NCI-H1694 treated with DMSO at 0.1 percent for 48 hours (cell line): Measurements from ENCODE around the gene CC2D1A.

Source experiments
- DNase-seq: peaks from one replicate; lab custom pipeline; 2025; lab: John Stamatoyannopoulos, UW

The CC2D1A gene

GRCh38 chr19:13877303-13877702, 28.7 kb upstream of the CC2D1A start:
- DNase-seq, result no peak

GRCh38 chr19:13880059-13881043, 25.6 kb upstream of the CC2D1A start:
- peak; percentile 82 for DNase-seq

- no peak for DNase-seq
Measured at GRCh38 chr19:13881251-13881691, 24.7 kb upstream of the CC2D1A start.

- no peak for DNase-seq
Measured at GRCh38 chr19:13881692-13882418, 24.1 kb upstream of the CC2D1A start.

GRCh38 chr19:13882419-13882795, 23.6 kb upstream of the CC2D1A start:
- no peak for DNase-seq

- DNase-seq, result no peak
Measured at GRCh38 chr19:13882836-13883235, 23.2 kb upstream of the CC2D1A start.

GRCh38 chr19:13883516-13884064, 22.4 kb upstream of the CC2D1A start:
- no peak for DNase-seq

- DNase-seq, result no peak
Measured at GRCh38 chr19:13884726-13885591, 21.0 kb upstream of the CC2D1A start.

GRCh38 chr19:13885826-13886365, 20.1 kb upstream of the CC2D1A start:
- DNase-seq, result no peak

- DNase-seq, result no peak
Measured at GRCh38 chr19:13887018-13887436, 19.0 kb upstream of the CC2D1A start.

GRCh38 chr19:13887517-13887916, 18.5 kb upstream of the CC2D1A start:
- DNase-seq, result no peak

GRCh38 chr19:13888281-13888680, 17.7 kb upstream of the CC2D1A start:
- peak; percentile 25 for DNase-seq

GRCh38 chr19:13890136-13890535, 15.9 kb upstream of the CC2D1A start:
- DNase-seq, result no peak

- no peak for DNase-seq
Measured at GRCh38 chr19:13892870-13893269, 13.1 kb upstream of the CC2D1A start.

- no peak for DNase-seq
Measured at GRCh38 chr19:13894552-13894951, 11.4 kb upstream of the CC2D1A start.

- no peak for DNase-seq
Measured at GRCh38 chr19:13896227-13896626, 9.8 kb upstream of the CC2D1A start.

- no peak for DNase-seq
Measured at GRCh38 chr19:13899393-13899792, 6.6 kb upstream of the CC2D1A start.

- no peak for DNase-seq
Measured at GRCh38 chr19:13899912-13900584, 6.0 kb upstream of the CC2D1A start.

GRCh38 chr19:13902993-13903555, 2.9 kb upstream of the CC2D1A start:
- DNase-seq, result no peak

- DNase-seq, result no peak
Measured at GRCh38 chr19:13906521-13906904, 512 bp downstream of the CC2D1A start.

GRCh38 chr19:13906910-13907309, 909 bp downstream of the CC2D1A start:
- DNase-seq, result no peak
